ENCODE measurements around the gene RPL18.

RPL18 gene

DNA sequence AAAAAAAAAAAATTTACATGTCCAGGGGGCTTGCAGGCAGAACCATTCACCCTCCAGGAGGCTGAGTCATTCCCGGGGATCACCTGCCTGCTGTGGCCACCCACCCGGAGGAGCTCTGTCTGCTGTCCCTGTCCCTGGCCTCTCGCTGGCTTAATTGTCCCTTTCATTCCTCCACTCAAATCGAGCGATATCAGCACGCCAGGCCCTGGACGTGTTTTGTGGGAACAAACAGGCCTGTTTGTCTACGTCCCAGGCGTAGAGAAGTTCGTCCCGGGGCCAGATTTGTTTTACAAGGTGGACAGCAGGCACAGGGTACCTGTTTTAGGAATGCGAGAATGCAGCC, 45.8 kb downstream of the RPL18 start:
- no peak for DNase-seq

DNA sequence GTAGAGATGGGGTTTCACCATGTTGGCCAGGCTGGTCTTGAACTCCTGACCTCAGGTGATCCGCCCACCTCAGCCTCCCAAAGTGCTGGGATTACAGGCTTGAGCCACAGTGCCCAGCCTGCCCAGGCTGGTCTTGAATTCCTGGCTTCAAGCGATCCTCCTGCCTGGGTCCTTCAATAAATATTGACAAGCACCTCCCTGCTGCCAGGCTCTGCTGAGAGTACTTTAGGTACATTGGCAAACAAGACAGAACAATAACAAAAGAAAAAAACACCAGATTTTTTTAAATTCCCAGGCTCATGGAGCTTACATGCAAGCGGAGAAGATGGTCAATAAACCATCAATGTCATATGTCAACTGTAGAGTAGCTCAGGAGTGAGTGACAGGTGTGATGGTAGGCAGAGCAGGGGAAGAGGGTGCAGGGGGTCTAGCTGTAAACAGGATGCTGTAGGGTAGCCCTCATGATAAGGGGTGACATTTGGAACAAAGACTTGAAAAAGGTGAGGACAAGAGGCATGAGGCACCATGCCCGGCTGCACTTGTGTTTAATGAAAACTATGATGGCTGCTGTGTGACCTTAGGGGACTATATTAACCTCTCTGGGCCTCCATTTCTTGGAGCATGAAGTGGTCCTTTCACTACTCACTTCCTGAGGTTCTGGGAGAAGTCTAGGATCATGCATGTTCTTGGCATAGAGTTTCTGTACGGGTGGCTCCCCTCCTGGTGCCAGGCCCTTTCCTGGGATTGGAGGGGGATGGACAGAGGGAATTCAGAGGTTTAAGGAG, 47.4 kb downstream of the RPL18 start:
- DNase-seq: no peak

DNA sequence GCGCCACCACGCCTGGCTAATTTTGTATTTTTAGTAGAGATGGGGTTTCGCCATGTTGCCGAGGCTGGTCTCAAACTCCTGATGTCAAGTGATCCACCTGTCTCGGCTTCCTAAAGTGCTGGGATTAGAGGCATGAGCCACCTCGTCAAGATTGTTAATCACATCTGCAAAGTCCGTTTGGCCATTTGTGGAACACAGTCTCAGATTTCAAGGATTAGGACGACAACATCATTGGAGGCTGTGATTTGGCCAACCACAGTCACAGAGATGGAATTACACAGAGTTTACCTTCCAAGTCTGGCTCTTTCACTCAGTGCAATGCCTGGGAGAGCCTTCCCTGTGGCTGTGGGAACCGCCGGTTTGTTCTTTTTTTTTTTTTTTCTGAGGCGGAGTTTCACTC, 49.2 kb downstream of the RPL18 start:
- no peak for DNase-seq

- no peak for DNase-seq
Observed at GRCh38 chr19:48568345-48568886, 50.6 kb downstream of the RPL18 start.
